Stimulated activated CD4-positive, alpha-beta T cell treated with anti-CD3 and anti-CD28 coated beads, Interleukin-4, amount 100 ng/mL, for 24 hours (primary cell): ENCODE results near the gene THAP7.

ENCODE experiments used
- DNase-seq: peaks from one replicate; pipeline ENCODE4 v3.0.0-alpha.2; 2020

THAP7 gene

DNA sequence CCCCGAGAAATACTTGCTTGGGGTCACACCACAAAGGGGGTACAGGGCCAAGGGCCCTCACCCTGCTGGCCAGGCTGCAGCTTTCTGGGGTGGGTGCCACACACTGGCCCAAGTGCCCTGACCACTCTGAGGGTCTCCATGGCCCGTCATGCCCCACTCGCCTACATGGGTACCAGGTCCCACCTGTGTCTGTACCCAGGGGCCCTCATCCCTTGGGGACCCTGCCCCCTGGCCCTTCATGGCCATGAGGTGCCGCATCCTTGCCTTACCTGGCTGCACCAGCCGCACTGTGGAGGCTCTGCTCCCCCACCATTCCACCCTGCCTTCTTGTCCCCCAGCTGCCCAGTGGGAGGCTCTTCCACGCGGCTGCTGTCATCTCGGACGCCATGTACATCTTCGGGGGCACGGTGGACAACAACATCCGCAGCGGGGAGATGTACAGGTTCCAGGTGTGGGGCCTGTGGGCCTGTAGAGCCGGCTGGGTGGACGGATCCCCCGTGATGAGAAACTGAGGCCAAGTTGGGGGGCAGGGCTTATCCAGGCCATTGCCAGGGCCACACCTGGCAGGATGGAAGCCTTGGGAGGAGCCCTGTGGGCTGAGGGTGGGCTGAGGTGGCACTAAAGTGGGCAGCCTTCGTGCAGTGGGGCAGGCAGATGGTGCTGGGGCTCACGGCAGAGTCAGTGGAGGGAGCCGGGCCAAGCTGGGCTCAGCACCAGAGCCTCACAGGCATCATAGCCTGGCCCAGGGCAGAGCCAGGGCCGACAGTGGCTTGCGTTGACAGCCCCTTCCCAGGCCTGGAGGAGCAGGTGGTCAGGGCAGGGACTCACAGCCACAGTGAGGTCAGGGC is 9.2 kb downstream of the THAP7 start:
- no peak for DNase-seq

GRCh38 chr22:20992056-20992442 is 9.9 kb downstream of the THAP7 start:
- no peak for DNase-seq

GRCh38 chr22:20991252-20992055 is 10.5 kb downstream of the THAP7 start:
- DNase-seq: no peak

DNA sequence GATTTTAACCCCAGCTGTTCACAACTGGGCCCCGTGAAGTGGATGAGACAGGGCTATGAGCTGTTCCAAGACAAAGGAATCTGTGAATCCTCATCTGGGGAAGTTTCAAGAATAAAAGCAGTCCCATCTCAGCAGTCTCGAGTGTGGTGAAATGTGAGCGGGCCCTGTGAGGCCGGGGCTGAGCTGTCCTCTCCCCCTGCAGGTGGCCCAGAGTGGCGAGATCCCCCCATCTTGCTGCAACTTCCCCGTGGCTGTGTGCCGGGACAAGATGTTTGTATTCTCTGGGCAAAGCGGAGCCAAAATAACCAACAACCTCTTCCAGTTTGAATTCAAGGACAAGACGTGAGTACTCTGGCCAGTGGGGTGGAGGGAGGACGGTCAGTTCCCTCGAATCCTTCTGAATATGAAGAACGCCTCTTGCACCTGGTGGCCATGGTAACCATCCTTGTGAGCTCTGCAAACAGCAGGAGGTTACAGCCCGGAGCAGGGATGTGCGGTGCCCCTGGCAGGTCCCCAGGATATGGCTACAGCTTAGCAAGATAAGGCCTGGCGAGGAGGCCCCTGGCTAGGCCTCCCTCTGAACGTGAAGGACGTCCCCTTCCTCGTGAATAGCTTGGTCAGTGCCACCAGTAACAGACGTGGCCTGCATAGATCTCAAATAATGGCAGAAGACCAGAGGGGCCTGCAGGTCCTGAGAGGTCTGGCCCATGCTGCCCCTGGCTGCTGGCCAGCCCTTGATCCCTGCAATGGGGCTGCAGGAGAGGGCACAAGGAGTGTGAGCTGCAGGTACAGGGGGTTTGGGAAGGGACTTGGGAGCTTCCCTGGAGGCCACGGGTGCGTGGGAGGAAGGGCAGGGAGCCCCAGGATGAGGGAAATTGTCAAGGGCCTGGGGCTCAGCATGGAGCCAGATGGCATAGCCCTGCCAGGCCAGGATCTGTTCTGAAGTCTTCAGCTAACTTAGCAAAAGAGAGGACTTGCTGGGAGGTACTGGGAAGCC is 11.4 kb downstream of the THAP7 start:
- no peak for DNase-seq

- no peak for DNase-seq
Observed at GRCh38 chr22:20989323-20990138, 12.4 kb downstream of the THAP7 start.

- DNase-seq: no peak
Observed at GRCh38 chr22:20988573-20989322, 13.2 kb downstream of the THAP7 start.

GRCh38 chr22:20987375-20987774 is 14.5 kb downstream of the THAP7 start:
- DNase-seq: no peak

GRCh38 chr22:20986365-20986764 is 15.6 kb downstream of the THAP7 start:
- DNase-seq: no peak

DNA sequence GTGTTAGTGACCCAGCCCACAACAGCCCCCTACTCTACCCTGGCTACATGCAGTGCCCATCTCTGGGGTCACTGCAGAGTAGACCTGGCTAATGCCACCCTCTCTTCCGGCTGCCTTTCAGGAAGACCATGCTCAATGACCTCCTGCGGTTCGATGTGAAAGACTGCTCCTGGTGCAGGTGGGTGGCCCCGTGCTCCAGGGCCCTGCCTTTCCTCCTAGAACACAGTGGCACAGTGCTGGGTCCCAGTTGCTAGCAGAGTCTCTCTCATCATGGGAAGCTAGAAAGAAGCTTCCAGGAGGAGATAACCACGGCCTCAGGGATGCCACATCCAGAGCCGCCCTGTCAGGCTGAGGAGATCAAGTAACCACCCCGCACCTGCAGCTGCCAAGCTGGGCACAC is 16.2 kb downstream of the THAP7 start:
- DNase-seq: no peak

GRCh38 chr22:20983081-20983771 is 18.7 kb downstream of the THAP7 start:
- DNase-seq: no peak

DNA sequence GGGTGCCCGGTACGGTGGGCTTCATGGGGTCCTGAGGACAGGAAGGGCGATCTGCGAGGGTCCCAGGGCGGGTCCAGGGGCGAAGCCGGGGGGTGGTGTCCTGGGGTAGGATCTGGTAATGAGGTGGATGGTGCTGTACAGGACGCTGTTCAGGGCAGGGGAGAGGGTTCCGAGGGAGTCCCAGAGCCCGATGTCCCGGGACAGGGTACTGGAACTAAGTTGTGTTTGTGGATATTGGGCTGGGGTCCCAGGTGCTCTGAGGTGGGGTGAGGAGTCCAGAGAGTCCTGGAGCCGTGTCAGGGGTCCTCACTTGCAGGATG is 19.4 kb downstream of the THAP7 start:
- no peak for DNase-seq

DNA sequence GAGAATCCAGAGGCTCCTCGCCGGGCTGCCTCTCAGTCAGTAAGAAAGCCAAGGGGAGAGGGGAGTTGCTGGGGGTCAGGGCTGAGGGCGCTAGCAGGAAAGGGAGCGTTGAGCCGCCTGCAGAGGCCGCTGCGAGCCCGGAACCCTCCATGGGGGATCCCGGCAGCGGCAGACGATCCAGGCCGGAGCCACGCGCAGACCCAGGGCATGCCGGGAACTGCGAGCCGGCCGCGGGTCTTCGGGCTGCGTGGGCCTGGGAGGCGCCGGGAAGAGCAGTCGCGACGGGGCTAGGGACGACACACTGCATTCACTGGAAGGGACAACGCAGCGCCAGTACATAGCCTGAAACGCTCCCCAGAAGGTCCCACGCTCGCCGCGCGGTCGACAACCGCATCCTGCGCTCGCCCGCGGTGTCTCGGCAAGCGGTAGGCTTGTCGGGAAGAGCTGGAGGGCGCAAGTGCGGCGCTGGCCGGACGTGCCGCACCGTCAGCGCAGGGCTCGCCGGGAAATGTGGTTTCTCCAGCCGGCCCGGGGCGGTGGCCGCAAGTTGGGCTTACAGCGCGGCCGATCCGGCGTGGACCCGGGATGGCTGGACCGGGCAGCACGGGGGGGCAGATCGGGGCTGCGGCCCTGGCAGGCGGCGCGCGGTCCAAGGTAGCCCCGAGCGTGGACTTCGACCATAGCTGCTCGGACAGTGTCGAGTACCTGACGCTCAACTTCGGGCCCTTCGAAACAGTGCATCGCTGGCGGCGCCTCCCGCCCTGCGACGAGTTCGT is 19.9 kb downstream of the THAP7 start, which contains the start of gene LZTR1:
Gene LZTR1, plus strand, starts transcription at position 511 of the 776 bp plus-strand sequence. Its CDS starts 75 bp downstream, at position 586.
- peak; percentile 73 for DNase-seq

- no peak for DNase-seq
Observed at GRCh38 chr22:20980938-20981722, 20.8 kb downstream of the THAP7 start.

DNA sequence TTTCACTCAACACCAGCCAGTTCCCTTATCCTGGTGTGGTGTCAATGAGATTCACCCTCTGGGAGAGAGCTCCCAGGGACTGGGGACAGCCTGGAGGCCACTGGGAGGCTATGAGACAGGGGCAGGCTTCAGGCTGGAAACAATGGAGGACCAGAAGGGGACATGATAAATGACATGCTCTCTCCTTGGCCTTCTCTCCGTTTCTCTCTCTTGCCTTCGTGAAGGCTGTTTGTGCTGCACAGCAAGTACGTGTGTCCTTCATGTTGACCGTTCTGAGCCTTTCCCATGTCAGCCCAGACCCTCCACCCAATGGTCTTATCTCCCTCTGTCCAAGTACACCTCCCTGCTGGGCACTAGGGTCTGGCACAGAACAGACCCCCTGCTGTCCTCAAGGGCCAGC is 21.4 kb downstream of the THAP7 start:
- no peak for DNase-seq

- DNase-seq: no peak
Observed at GRCh38 chr22:20979940-20980453, 21.9 kb downstream of the THAP7 start.

DNA sequence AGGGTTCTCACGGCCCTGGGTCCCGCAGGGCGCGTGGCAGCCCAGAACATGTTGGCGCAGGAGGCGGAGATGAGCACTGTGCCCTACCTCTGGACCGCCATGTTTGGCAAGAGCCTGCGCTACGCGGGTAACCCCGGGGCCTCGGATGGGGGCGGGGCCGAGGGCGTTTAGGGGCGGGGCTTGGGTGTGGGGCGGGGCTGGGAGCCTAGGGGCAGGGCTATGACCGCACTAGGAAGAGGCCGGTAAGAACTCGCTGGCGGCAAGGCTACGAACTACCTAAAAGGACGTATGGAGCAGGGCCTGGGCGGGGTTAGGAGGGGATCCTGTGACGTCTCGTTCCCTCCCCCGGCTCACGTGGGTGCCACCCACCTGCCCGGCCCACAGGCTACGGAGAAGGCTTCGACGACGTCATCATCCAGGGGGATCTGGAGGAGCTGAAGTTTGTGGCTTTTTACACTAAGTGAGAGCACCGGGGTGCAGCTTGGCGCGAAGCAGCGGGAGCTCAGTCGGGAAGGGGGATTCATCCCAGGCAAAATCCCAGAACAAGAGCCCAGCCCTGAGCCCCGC is 22.6 kb downstream of the THAP7 start:
- DNase-seq: peak; percentile 67

GRCh38 chr22:20978419-20978818 is 23.5 kb downstream of the THAP7 start:
- DNase-seq: no peak

DNA sequence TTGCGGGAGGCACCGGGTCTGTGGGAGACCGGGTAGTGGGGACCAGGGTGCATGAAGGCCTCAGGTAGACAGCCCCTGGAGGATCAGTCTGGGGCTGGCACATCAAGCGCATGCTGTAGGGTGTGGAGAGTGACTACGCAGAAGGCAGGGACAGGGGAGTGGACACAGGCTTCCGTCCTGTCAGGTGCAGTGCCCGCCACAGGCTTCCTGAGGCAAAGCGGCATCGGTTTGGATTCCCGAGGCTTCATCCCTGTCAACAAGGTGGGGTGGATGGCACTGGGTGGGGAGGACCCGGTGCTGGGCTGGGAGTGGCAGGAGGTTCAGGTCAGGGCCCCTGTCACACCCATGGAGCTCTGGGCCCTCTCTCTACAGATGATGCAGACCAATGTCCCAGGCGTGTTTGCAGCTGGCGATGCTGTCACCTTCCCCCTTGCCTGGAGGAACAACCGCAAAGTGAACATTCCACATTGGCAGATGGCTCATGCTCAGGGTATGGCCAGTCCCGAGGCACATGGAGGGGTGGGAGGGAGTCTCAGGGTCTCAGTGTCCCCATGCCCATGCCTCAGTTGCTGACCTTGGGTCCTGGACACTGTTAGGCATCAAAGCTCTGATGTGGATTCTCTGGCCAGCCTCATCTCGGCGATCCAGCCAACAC is 24.3 kb downstream of the THAP7 start:
- DNase-seq: no peak
